HCT116 (cell line): ENCODE data around the gene SRRM1. TPM values are rescaled to one million over a fixed set of nuclear protein-coding genes. Genes with fewer than 3 reads are reported as not detected.

Experiments used
- ATAC-seq: fragments of 200-7000 bp; cut with Tn5 transposase; 2 replicates; pipeline ENCODE4 v1.9.1; 2020; ENCODE audit warnings: mild to moderate bottlenecking, moderate library complexity
- Bru-seq: library from RNA; stranded (reverse); fragments of 400-500 nt; gene quantifications from one replicate; lab custom pipeline; 2021; lab: Mats Ljungman, UMichigan
- BruChase-seq, 2 experiments: library from RNA; stranded (reverse); fragments of 400-500 nt; gene quantifications; one replicate each; lab custom pipeline; 2021; lab: Mats Ljungman, UMichigan
- BruUV-seq: library from RNA; stranded (reverse); fragments of 400-500 nt; replicated peaks from 2 replicates; lab custom pipeline; 2021; lab: Mats Ljungman, UMichigan
- CTCF ChIA-PET: fragments of 300-600 bp; sonication (Branson Sonifier 250); formaldehyde crosslinking; loops from one replicate; lab custom pipeline; 2021; ENCODE audit warnings: antibody characterized with exemption; lab: Charles Lee
- POLR2A ChIA-PET: fragments of 300-600, 350-600 bp; sonication (Branson Sonifier 250); formaldehyde crosslinking; loops from one replicate; lab custom pipeline; 2021; ENCODE audit warnings: antibody characterized with exemption; lab: Charles Lee
- RAD21 ChIA-PET, 2 experiments: fragments of 300-600 bp; sonication (Branson Sonifier 250); formaldehyde crosslinking; loops; one replicate each; lab custom pipeline; 2023; ENCODE audit warnings: low total read pairs in 2 of 2; ENCODE audit not compliant: uncharacterized antibody in 2 of 2, unreplicated experiment in 2 of 2, low non-redundant PET in 1 of 2; lab: Charles Lee
- DNase-seq: peaks from one replicate; pipeline ENCODE4 v3.0.0-alpha.2; 2010; ENCODE audit warnings: low read depth, low spot score
- H2AFZ ChIP-seq: fragments of 200-600 bp; shearing (Covaris generic), sonication (generic); 2 replicates; pipeline ENCODE4 v1.6.1; 2017; ENCODE audit warnings: low read depth, mixed run types, mixed read lengths, antibody characterized with exemption, low read length; ENCODE audit not compliant: poor library complexity, severe bottlenecking
- H3K27ac ChIP-seq: 2 replicates; pipeline ENCODE4 v1.5.1; 2012; ENCODE audit warnings: low read depth, low read length
- H3K27me3 ChIP-seq: fragments of 200-600 bp; sonication (generic); 2 replicates; pipeline ENCODE4 v1.6.1; 2016; ENCODE audit warnings: mixed run types, low read length, mixed read lengths; ENCODE audit not compliant: insufficient read depth
- H3K36me3 ChIP-seq, 2 experiments: fragments of 200-500 bp in 1 of 2; fragments of 200-600 bp in 1 of 2; sonication (Bioruptor generic) in 1 of 2; sonication (generic) in 1 of 2; 2 replicates each; pipeline versions ENCODE4 v1.5.1 to v1.6.1; 2014 to 2016; ENCODE audit warnings: low read length in 2 of 2, inconsistent platforms in 1 of 2, mixed read lengths in 1 of 2, mixed run types in 1 of 2; ENCODE audit not compliant: insufficient read depth in 2 of 2, control insufficient read depth in 1 of 2
- H3K4me1 ChIP-seq, 2 experiments: fragments of 200-600 bp in 1 of 2; sonication (generic) in 1 of 2; 2 replicates each; pipeline versions ENCODE4 v1.5.1 to v1.6.1; 2012 to 2017; ENCODE audit warnings: low read length in 2 of 2, inconsistent platforms in 1 of 2, mild to moderate bottlenecking in 1 of 2, mixed read lengths in 1 of 2, mixed run types in 1 of 2, moderate library complexity in 1 of 2; ENCODE audit not compliant: insufficient read depth in 2 of 2, control insufficient read depth in 1 of 2
- H3K4me2 ChIP-seq: fragments of 200-600 bp; sonication (generic); 2 replicates; pipeline ENCODE4 v1.6.1; 2017; ENCODE audit warnings: mixed run types, low read length, mixed read lengths
- H3K4me3 ChIP-seq, 2 experiments: fragments of 200-600 bp in 1 of 2; sonication (generic) in 1 of 2; replicated peaks in 1 of 2; 2 replicates each; pipeline ENCODE4 v1.5.1; 2011 to 2016; ENCODE audit warnings: low read length in 2 of 2, control low read depth in 1 of 2, low read depth in 1 of 2, mild to moderate bottlenecking in 1 of 2, mixed read lengths in 1 of 2, mixed run types in 1 of 2
- H3K79me2 ChIP-seq: fragments of 200-600 bp; sonication (generic); 2 replicates; pipeline ENCODE4 v1.6.1; 2017; ENCODE audit warnings: mild to moderate bottlenecking, mixed run types, low read length, moderate library complexity, mixed read lengths; ENCODE audit not compliant: insufficient read depth
- H3K9ac ChIP-seq: fragments of 200-600 bp; sonication (generic); 2 replicates; pipeline ENCODE4 v1.6.1; 2016; ENCODE audit warnings: low read length, mixed read lengths
- H3K9me2 ChIP-seq: fragments of 200-600 bp; sonication (generic), shearing (Covaris generic); 2 replicates; pipeline ENCODE4 v1.6.1; 2017; ENCODE audit warnings: mixed run types, mild to moderate bottlenecking, moderate library complexity; ENCODE audit not compliant: insufficient read depth
- H3K9me3 ChIP-seq, 2 experiments: fragments of 200-500 bp in 1 of 2; fragments of 200-600 bp in 1 of 2; sonication (Bioruptor generic) in 1 of 2; sonication (generic) in 1 of 2; 2 replicates each; pipeline ENCODE4 v1.6.1; 2014 to 2017; ENCODE audit warnings: low read length in 2 of 2, mixed read lengths in 2 of 2, inconsistent platforms in 1 of 2, low read depth in 1 of 2, mild to moderate bottlenecking in 1 of 2, mixed run types in 1 of 2, moderate library complexity in 1 of 2; ENCODE audit not compliant: control insufficient read depth in 1 of 2, insufficient read depth in 1 of 2
- H4K20me1 ChIP-seq: fragments of 200-600 bp; sonication (generic), shearing (Covaris generic); 2 replicates; pipeline ENCODE4 v1.6.1; 2017; ENCODE audit warnings: mixed run types, mild to moderate bottlenecking, moderate library complexity; ENCODE audit not compliant: insufficient read depth
- ATF3 ChIP-seq: IDR thresholded peaks from 2 replicates; pipeline ENCODE4 v1.6.1; 2012
- CBX3 ChIP-seq: IDR thresholded peaks from 2 replicates; pipeline ENCODE4 v1.6.1; 2012; ENCODE audit warnings: low read depth
- CEBPB ChIP-seq: IDR thresholded peaks from 2 replicates; pipeline ENCODE4 v1.6.1; 2012; ENCODE audit warnings: low read depth
- CTCF ChIP-seq, 3 experiments: fragments of 200-600 bp in 1 of 3; sonication (generic) in 1 of 3; IDR thresholded peaks in 2 of 3; conservative IDR thresholded peaks in 1 of 3; 2 replicates each; pipeline ENCODE4 v1.5.1; 2012 to 2017; ENCODE audit warnings: low read depth in 2 of 3, low read length in 2 of 3, antibody characterized with exemption in 1 of 3, borderline replicate concordance in 1 of 3, control low read depth in 1 of 3, mild to moderate bottlenecking in 1 of 3, mixed read lengths in 1 of 3, mixed run types in 1 of 3, moderate library complexity in 1 of 3; ENCODE audit not compliant: insufficient read depth in 1 of 3
- EZH2 ChIP-seq: fragments of 200-600 bp; sonication (generic); IDR thresholded peaks from 2 replicates; pipeline ENCODE4 v1.6.1; 2017; ENCODE audit warnings: antibody characterized with exemption, mixed run types
- EZH2phosphoT487 ChIP-seq: fragments of 200-600 bp; IDR thresholded peaks from 2 replicates; pipeline ENCODE4 v1.6.1; 2018; ENCODE audit warnings: antibody characterized with exemption, borderline replicate concordance
- FOSL1 ChIP-seq: IDR thresholded peaks from 2 replicates; pipeline ENCODE4 v1.6.1; 2012; ENCODE audit warnings: low read depth
- JUND ChIP-seq: IDR thresholded peaks from 2 replicates; pipeline ENCODE4 v1.6.1; 2012
- MAX ChIP-seq: IDR thresholded peaks from 2 replicates; pipeline ENCODE4 v1.6.1; 2012
- POLR2A ChIP-seq: IDR thresholded peaks from 2 replicates; pipeline ENCODE4 v1.7.0; 2011; ENCODE audit warnings: borderline replicate concordance; ENCODE audit not compliant: insufficient read depth, insufficient read length; ENCODE audit errors: extremely low read depth
- RAD21 ChIP-seq: IDR thresholded peaks from 2 replicates; pipeline ENCODE4 v1.6.1; 2012; ENCODE audit warnings: low read depth, mild to moderate bottlenecking
- SP1 ChIP-seq: IDR thresholded peaks from 2 replicates; pipeline ENCODE4 v1.6.1; 2012; ENCODE audit warnings: low read depth
- TCF7L2 ChIP-seq: IDR thresholded peaks from 2 replicates; pipeline ENCODE4 v1.7.0; 2011; ENCODE audit warnings: borderline replicate concordance, inconsistent platforms; ENCODE audit not compliant: insufficient read depth, insufficient read length; ENCODE audit errors: extremely low read depth
- YY1 ChIP-seq: IDR thresholded peaks from 2 replicates; pipeline ENCODE4 v1.6.1; 2011; ENCODE audit warnings: low read length, low read depth, moderate library complexity, mild to moderate bottlenecking; ENCODE audit not compliant: insufficient replicate concordance; ENCODE audit errors: extremely low read depth
- ZBTB33 ChIP-seq: IDR thresholded peaks from 2 replicates; pipeline ENCODE4 v1.6.1; 2011; ENCODE audit warnings: mild to moderate bottlenecking, low read length, moderate library complexity; ENCODE audit not compliant: insufficient replicate concordance; ENCODE audit errors: extremely low read depth
- ZFX ChIP-seq: fragments of 450-650 bp; IDR thresholded peaks from 2 replicates; pipeline ENCODE4 v1.6.1; 2017
- intact Hi-C: fragments of 100-400 bp; cut with micrococcal nuclease; formaldehyde crosslinking; loops from 2 replicates; pipeline ENCODE4 v1.10.0; 2022
- long read RNA-seq: library from polyadenylated mRNA; unstranded; transcript quantifications from one replicate; pipeline ENCODE4 v2.0.0, GENCODE V29; 2021; ENCODE audit not compliant: unreplicated experiment
- polyA plus RNA-seq: library from polyadenylated mRNA; unstranded; fragments of >200 nt; gene quantifications from 2 replicates; pipeline ENCODE4 v1.2.1, GENCODE V29; 2012; ENCODE audit warnings: missing spikeins
- total RNA-seq: library from RNA; stranded (reverse); gene quantifications from one replicate; pipeline ENCODE4 v1.2.1, GENCODE V29; 2021; ENCODE audit not compliant: unreplicated experiment

The SRRM1 gene, protein sequence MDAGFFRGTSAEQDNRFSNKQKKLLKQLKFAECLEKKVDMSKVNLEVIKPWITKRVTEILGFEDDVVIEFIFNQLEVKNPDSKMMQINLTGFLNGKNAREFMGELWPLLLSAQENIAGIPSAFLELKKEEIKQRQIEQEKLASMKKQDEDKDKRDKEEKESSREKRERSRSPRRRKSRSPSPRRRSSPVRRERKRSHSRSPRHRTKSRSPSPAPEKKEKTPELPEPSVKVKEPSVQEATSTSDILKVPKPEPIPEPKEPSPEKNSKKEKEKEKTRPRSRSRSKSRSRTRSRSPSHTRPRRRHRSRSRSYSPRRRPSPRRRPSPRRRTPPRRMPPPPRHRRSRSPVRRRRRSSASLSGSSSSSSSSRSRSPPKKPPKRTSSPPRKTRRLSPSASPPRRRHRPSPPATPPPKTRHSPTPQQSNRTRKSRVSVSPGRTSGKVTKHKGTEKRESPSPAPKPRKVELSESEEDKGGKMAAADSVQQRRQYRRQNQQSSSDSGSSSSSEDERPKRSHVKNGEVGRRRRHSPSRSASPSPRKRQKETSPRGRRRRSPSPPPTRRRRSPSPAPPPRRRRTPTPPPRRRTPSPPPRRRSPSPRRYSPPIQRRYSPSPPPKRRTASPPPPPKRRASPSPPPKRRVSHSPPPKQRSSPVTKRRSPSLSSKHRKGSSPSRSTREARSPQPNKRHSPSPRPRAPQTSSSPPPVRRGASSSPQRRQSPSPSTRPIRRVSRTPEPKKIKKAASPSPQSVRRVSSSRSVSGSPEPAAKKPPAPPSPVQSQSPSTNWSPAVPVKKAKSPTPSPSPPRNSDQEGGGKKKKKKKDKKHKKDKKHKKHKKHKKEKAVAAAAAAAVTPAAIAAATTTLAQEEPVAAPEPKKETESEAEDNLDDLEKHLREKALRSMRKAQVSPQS
- total RNA-seq (184 TPM), Bru-seq, nascent RNA (percentile 97 among the genes with signal in this experiment), BruChase-seq, experiment 1, labeled RNA remaining after a 6-hour chase (percentile 98 among the genes with signal in this experiment), BruChase-seq, experiment 2, labeled RNA remaining after a 2-hour chase (percentile 96 among the genes with signal in this experiment)
- 61.3 and 71.9 TPM in 2 replicates for polyA plus RNA-seq
- long read RNA-seq, full-length matches to known transcripts, result 13 of 155 reads
- long read RNA-seq, partial matches to known transcripts, result 116 of 155 reads
- long read RNA-seq, other reads (novel, unspliced or antisense), result 26 of 155 reads

DNA sequence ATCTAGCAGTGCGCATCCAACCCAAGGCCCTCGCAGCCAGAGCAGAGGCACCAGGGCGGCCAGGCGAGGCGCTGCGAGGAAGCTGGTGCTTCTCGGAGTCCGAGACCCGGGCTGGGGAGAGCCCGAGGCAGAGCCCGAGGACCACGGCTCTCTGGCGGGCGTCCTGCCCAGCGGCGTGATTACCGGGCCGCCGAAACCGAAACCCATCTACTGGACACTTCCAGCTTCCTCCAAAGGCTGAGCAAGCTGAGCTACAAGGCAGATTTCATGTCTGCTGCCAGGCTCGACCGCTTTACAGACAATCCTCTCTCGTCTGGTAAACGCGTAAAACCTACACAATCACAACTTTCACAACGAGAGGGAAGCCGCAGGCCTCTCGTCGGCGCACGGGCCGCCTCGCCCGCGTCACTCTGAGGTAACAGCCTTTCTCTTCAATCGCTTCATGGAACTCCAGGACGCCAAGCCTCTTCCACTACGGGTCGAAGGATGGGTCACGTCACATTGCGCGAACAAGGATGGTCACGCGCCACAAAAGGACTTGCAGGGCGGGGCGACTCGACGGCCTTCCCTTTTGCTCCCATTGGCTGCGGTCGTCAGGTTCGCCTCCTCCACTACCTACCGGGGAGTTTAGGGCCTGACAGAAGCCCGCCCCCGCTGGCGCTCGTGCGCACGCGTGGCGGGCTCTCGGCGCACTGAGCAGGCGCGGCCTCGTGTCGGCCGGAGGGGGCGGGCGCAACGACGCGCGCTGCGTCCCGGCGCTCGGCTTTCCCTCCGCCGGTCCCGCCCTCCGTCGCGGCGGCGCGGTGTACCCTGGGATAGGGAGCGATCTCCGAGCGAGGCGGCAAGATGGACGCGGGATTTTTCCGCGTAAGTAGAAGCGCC is at the start of gene SRRM1:
TSS of gene SRRM1 (plus strand) at position 822 of the 882 bp plus-strand sequence. CDS start at position 847, 25 bp downstream.
- CTCF ChIA-PET, result interaction anchor here (0.6 to 1.4 kb wide), 2 partner anchors 105 to 192 kb away, joined by 3 read pairs; no protein-coding TSS in a partner anchor
- Histone ChIP-seq H3K27me3 (no peaks in the 10 kb centered on the region), H3K9me3 (no peaks in the 10 kb centered on the region), H3K9ac (peak within 1 kb of the TSS; percentile 96), H3K27ac (peak within 1 kb of the TSS; percentile 99), H3K4me2 (peak within 1 kb of the TSS; percentile 88), H4K20me1 (peaks cover 22% of the 10 kb centered on the region; the same call in 1 of the 2 replicates), H3K79me2 (peaks cover 46% of the 10 kb centered on the region), H3K4me3 (peak within 1 kb of the TSS; percentile 76 to 92), H3K9me2 (no peaks in the 10 kb centered on the region), H2AFZ (no peak within 1 kb of the TSS), H3K4me1 (peaks cover 21 to 26% of the 10 kb centered on the region in 2 experiments; a peak in 3 of 4 replicates), H3K36me3 (peaks cover 17 to 23% of the 10 kb centered on the region in 2 experiments)
- POLR2A ChIA-PET, result interaction anchor here (1.3 kb wide), 1 partner anchor 103 kb away, joined by 3 read pairs; the partner anchor contains the start of gene CLIC4
- ATAC-seq, result peak; percentile 92
- RAD21 ChIA-PET, result interaction anchor here in 1 of 2 experiments (0.6 kb wide), 1 partner anchor 252 kb away, joined by 3 read pairs; no protein-coding TSS in a partner anchor
- intact Hi-C loops, result no loop called here
- BruUV-seq, result TSS peak; percentile 94
- DNase-seq, result peak; percentile 99
- TF ChIP-seq ZFX (peak; percentile 81), MAX (peak; percentile 79), SP1 (peak; percentile 90), ATF3 (no peak), FOSL1 (no peak), CTCF (IDR thresholded peaks at IDR 0.05 in 2 of 3, conservative IDR thresholded peaks at IDR 0.05 in 1 of 3; ENCODE audit: borderline replicate concordance in 1 of 3, insufficient read depth in 1 of 3, low read depth in 2 of 3, low read length in 2 of 3) (no peak), POLR2A (peak; percentile 97), EZH2 (no peak), CEBPB (no peak), ZBTB33 (peak; percentile 88), TCF7L2 (peak; percentile 46), JUND (no peak), EZH2phosphoT487 (no peak), YY1 (peak; percentile 82), CBX3 (no peak; the same call in 1 of the 2 replicates), RAD21 (peak; percentile 6; the same call in 1 of the 2 replicates)
